Measurements from ENCODE around the gene GCNT1.

The GCNT1 gene

GRCh38 chr9:76458903-76459693 is at the start of gene GCNT1:
Gene GCNT1 (plus strand): TSS chr9:76459182. CDS start chr9:76502382, 43,200 bp downstream.
- peak; percentile 52; the same call in 1 of the 2 replicates for TF ChIP-seq CTCF (conservative IDR thresholded peaks at IDR 0.05; ENCODE audit: low read depth, low read length)
- H3K79me2 ChIP-seq (ENCODE audit: insufficient read depth, low read depth): no peaks in the 10 kb centered on the region
- H3K4me2 ChIP-seq: peak within 1 kb of the TSS; percentile 90
- peak within 1 kb of the TSS; percentile 80 for H2AFZ ChIP-seq (ENCODE audit: low read depth)
- no peak within 1 kb of the TSS for H3K4me3 ChIP-seq (IDR thresholded peaks at IDR 0.05; ENCODE audit: insufficient read depth, low read depth, low read length)
- H4K20me1 ChIP-seq (ENCODE audit: insufficient read depth): no peaks in the 10 kb centered on the region
- no peaks in the 10 kb centered on the region for H3K36me3 ChIP-seq (ENCODE audit: insufficient read depth)
- peak within 1 kb of the TSS; percentile 1; the same call in 1 of the 2 replicates for H3K27ac ChIP-seq
- H3K4me1 ChIP-seq (ENCODE audit: low read depth, poor library complexity, severe bottlenecking): peaks cover 55% of the 10 kb centered on the region
- peak within 1 kb of the TSS; percentile 33; the same call in 1 of the 2 replicates for H3K9ac ChIP-seq
- H3K27me3 ChIP-seq (ENCODE audit: insufficient read depth, low read depth): no peaks in the 10 kb centered on the region

GRCh38 chr9:76412638-76413037 is 46.3 kb upstream of the GCNT1 start:
- Histone ChIP-seq H2AFZ (ENCODE audit: low read depth) (no peak overlapping the region), H3K4me2 (no peak overlapping the region), H3K9ac (no peak overlapping the region), H3K36me3 (ENCODE audit: insufficient read depth) (no peaks in the 10 kb centered on the region), H3K27ac (no peak overlapping the region), H3K27me3 (ENCODE audit: insufficient read depth, low read depth) (no peaks in the 10 kb centered on the region), H3K4me1 (ENCODE audit: low read depth, poor library complexity, severe bottlenecking) (peaks cover 11% of the 10 kb centered on the region), H4K20me1 (ENCODE audit: insufficient read depth) (no peaks in the 10 kb centered on the region), H3K4me3 (IDR thresholded peaks at IDR 0.05; ENCODE audit: insufficient read depth, low read depth, low read length) (no peak overlapping the region), H3K79me2 (ENCODE audit: insufficient read depth, low read depth) (no peaks in the 10 kb centered on the region)
- no peak for TF ChIP-seq CTCF (conservative IDR thresholded peaks at IDR 0.05; ENCODE audit: low read depth, low read length)

- H3K27me3 ChIP-seq (ENCODE audit: insufficient read depth, low read depth): no peaks in the 10 kb centered on the region
- H3K36me3 ChIP-seq (ENCODE audit: insufficient read depth): no peaks in the 10 kb centered on the region
- H3K79me2 ChIP-seq (ENCODE audit: insufficient read depth, low read depth): no peaks in the 10 kb centered on the region
- no peak overlapping the region for H2AFZ ChIP-seq (ENCODE audit: low read depth)
- H3K27ac ChIP-seq: no peak overlapping the region
- TF ChIP-seq CTCF (conservative IDR thresholded peaks at IDR 0.05; ENCODE audit: low read depth, low read length): no peak
- H3K4me1 ChIP-seq (ENCODE audit: low read depth, poor library complexity, severe bottlenecking): peaks cover 11% of the 10 kb centered on the region
- H4K20me1 ChIP-seq (ENCODE audit: insufficient read depth): no peaks in the 10 kb centered on the region
- no peak overlapping the region for H3K9ac ChIP-seq
- H3K4me3 ChIP-seq (IDR thresholded peaks at IDR 0.05; ENCODE audit: insufficient read depth, low read depth, low read length): no peak overlapping the region
- H3K4me2 ChIP-seq: no peak overlapping the region
Observed at GRCh38 chr9:76413658-76414057, 45.3 kb upstream of the GCNT1 start.

- Histone ChIP-seq H2AFZ (ENCODE audit: low read depth) (no peak overlapping the region), H4K20me1 (ENCODE audit: insufficient read depth) (no peaks in the 10 kb centered on the region), H3K9ac (no peak overlapping the region), H3K4me2 (peak overlapping the region; percentile 9; the same call in 1 of the 2 replicates), H3K4me1 (ENCODE audit: low read depth, poor library complexity, severe bottlenecking) (peaks cover 11% of the 10 kb centered on the region), H3K79me2 (ENCODE audit: insufficient read depth, low read depth) (no peaks in the 10 kb centered on the region), H3K4me3 (IDR thresholded peaks at IDR 0.05; ENCODE audit: insufficient read depth, low read depth, low read length) (no peak overlapping the region), H3K27me3 (ENCODE audit: insufficient read depth, low read depth) (no peaks in the 10 kb centered on the region), H3K27ac (no peak overlapping the region), H3K36me3 (ENCODE audit: insufficient read depth) (no peaks in the 10 kb centered on the region)
- no peak for TF ChIP-seq CTCF (conservative IDR thresholded peaks at IDR 0.05; ENCODE audit: low read depth, low read length)
Observed at GRCh38 chr9:76414661-76415060, 44.3 kb upstream of the GCNT1 start.
